ENCODE data around the gene SPATA31C2.

DNA sequence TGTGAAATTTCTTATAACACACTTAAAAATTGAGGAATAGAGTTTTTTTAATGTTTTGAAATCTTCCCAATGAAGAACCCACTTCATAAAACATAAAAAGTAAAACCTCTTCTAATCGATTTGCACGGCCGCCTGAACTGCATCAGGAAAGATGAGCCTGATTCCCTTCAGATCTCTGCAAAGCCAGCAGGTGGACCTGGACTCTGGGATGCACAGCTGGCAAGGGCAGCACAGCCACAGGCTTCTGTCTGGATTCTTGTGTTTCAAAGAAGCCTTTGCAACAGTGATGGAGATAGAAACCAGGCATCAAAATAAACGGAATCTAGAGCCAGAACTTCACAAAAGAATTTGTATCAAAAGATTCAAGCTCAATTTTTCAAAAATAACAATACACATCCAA is 36.0 kb upstream of the SPATA31C2 start:
- TF ChIP-seq, protein P1, sequence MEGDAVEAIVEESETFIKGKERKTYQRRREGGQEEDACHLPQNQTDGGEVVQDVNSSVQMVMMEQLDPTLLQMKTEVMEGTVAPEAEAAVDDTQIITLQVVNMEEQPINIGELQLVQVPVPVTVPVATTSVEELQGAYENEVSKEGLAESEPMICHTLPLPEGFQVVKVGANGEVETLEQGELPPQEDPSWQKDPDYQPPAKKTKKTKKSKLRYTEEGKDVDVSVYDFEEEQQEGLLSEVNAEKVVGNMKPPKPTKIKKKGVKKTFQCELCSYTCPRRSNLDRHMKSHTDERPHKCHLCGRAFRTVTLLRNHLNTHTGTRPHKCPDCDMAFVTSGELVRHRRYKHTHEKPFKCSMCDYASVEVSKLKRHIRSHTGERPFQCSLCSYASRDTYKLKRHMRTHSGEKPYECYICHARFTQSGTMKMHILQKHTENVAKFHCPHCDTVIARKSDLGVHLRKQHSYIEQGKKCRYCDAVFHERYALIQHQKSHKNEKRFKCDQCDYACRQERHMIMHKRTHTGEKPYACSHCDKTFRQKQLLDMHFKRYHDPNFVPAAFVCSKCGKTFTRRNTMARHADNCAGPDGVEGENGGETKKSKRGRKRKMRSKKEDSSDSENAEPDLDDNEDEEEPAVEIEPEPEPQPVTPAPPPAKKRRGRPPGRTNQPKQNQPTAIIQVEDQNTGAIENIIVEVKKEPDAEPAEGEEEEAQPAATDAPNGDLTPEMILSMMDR (conservative IDR thresholded peaks at IDR 0.05 in 1 of 2, IDR thresholded peaks at IDR 0.05 in 1 of 2; ENCODE audit: extremely low read depth in 1 of 2, insufficient read depth in 1 of 2, low read depth in 1 of 2, low read length in 2 of 2) = peak in 1 of 2 donors; percentile 33
- no peak for TF ChIP-seq EZH2 (IDR thresholded peaks at IDR 0.05; ENCODE audit: borderline replicate concordance, low read length)
